ENCODE data around the gene KDM7A.

DNA sequence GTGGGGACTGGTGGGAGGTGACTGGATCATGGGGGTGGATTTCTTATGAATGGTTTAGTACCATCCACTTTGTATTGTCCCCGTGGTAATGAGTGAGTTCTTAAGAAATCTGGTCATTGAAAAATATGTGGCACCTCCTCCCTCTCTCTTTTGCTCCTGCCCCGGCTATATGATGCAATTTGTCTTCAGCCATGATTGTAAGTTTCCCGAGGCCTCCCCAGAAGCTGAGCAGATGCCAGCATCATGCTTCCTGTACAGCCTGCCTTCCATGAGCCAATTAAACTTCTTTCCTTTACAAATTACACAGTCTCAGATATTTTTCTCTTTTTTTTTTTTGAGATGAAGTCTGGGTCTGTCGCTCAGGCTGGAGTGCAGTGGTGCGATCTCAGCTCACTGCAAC, 2.6 kb upstream of the KDM7A start:
- TF ChIP-seq ZNF423 (tag by site-specific recombination; IDR thresholded peaks at IDR 0.05) (no peak), KLF10 (tag by site-specific recombination; IDR thresholded peaks at IDR 0.05) (no peak), ZNF2 (tag by site-specific recombination; IDR thresholded peaks at IDR 0.05) (no peak), FEZF1 (tag by site-specific recombination; IDR thresholded peaks at IDR 0.05) (no peak), ZFP3 (tag by site-specific recombination; IDR thresholded peaks at IDR 0.05; ENCODE audit: low read depth) (no peak), PRDM1 (tag by site-specific recombination; IDR thresholded peaks at IDR 0.05) (no peak), PRDM4 (tag by site-specific recombination; IDR thresholded peaks at IDR 0.05) (no peak), ZNF121 (tag by site-specific recombination; IDR thresholded peaks at IDR 0.05) (no peak)
- TF ChIP-seq, protein P1, sequence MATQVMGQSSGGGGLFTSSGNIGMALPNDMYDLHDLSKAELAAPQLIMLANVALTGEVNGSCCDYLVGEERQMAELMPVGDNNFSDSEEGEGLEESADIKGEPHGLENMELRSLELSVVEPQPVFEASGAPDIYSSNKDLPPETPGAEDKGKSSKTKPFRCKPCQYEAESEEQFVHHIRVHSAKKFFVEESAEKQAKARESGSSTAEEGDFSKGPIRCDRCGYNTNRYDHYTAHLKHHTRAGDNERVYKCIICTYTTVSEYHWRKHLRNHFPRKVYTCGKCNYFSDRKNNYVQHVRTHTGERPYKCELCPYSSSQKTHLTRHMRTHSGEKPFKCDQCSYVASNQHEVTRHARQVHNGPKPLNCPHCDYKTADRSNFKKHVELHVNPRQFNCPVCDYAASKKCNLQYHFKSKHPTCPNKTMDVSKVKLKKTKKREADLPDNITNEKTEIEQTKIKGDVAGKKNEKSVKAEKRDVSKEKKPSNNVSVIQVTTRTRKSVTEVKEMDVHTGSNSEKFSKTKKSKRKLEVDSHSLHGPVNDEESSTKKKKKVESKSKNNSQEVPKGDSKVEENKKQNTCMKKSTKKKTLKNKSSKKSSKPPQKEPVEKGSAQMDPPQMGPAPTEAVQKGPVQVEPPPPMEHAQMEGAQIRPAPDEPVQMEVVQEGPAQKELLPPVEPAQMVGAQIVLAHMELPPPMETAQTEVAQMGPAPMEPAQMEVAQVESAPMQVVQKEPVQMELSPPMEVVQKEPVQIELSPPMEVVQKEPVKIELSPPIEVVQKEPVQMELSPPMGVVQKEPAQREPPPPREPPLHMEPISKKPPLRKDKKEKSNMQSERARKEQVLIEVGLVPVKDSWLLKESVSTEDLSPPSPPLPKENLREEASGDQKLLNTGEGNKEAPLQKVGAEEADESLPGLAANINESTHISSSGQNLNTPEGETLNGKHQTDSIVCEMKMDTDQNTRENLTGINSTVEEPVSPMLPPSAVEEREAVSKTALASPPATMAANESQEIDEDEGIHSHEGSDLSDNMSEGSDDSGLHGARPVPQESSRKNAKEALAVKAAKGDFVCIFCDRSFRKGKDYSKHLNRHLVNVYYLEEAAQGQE (tag by site-specific recombination; IDR thresholded peaks at IDR 0.05): no peak
- TF ChIP-seq, protein P2, sequence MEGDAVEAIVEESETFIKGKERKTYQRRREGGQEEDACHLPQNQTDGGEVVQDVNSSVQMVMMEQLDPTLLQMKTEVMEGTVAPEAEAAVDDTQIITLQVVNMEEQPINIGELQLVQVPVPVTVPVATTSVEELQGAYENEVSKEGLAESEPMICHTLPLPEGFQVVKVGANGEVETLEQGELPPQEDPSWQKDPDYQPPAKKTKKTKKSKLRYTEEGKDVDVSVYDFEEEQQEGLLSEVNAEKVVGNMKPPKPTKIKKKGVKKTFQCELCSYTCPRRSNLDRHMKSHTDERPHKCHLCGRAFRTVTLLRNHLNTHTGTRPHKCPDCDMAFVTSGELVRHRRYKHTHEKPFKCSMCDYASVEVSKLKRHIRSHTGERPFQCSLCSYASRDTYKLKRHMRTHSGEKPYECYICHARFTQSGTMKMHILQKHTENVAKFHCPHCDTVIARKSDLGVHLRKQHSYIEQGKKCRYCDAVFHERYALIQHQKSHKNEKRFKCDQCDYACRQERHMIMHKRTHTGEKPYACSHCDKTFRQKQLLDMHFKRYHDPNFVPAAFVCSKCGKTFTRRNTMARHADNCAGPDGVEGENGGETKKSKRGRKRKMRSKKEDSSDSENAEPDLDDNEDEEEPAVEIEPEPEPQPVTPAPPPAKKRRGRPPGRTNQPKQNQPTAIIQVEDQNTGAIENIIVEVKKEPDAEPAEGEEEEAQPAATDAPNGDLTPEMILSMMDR (tag by site-specific recombination; IDR thresholded peaks at IDR 0.05): no peak
- TF ChIP-seq, protein P3, sequence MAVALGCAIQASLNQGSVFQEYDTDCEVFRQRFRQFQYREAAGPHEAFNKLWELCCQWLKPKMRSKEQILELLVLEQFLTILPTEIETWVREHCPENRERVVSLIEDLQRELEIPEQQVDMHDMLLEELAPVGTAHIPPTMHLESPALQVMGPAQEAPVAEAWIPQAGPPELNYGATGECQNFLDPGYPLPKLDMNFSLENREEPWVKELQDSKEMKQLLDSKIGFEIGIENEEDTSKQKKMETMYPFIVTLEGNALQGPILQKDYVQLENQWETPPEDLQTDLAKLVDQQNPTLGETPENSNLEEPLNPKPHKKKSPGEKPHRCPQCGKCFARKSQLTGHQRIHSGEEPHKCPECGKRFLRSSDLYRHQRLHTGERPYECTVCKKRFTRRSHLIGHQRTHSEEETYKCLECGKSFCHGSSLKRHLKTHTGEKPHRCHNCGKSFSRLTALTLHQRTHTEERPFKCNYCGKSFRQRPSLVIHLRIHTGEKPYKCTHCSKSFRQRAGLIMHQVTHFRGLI (tag by site-specific recombination; IDR thresholded peaks at IDR 0.05): no peak
- TF ChIP-seq, protein P4, sequence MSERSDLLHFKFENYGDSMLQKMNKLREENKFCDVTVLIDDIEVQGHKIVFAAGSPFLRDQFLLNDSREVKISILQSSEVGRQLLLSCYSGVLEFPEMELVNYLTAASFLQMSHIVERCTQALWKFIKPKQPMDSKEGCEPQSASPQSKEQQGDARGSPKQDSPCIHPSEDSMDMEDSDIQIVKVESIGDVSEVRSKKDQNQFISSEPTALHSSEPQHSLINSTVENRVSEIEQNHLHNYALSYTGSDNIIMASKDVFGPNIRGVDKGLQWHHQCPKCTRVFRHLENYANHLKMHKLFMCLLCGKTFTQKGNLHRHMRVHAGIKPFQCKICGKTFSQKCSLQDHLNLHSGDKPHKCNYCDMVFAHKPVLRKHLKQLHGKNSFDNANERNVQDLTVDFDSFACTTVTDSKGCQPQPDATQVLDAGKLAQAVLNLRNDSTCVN (tag by site-specific recombination; optimal IDR thresholded peaks at IDR 0.05): no peak

Measured in HEK293 (cell line).